ENCODE results near the gene ADIPOQ. TPM values are rescaled to one million over a fixed set of nuclear protein-coding genes. Genes with fewer than 3 reads are reported as not detected.
"Not testable (repeated sequence)": the region's sequence is repeated elsewhere in the genome, so short reads cannot be mapped to it uniquely, and the experiment has no call there.

ADIPOQ gene
- total RNA-seq, 4 donors from 2014 or later, result 1.6 to 13.4 (median 5.4) TPM

- DNase-seq, result no peak
- Histone ChIP-seq H3K27ac (no peak overlapping the region), H3K9me3 (no peaks in the 10 kb centered on the region), H3K4me1 (no peaks in the 10 kb centered on the region), H3K36me3 (no peaks in the 10 kb centered on the region), H3K4me3 (replicated peaks in 1 of 3) (no peak overlapping the region), H3K27me3 (no peaks in the 10 kb centered on the region)
- intact Hi-C loops (cut with DNase I), result no loop called here
- TF ChIP-seq POLR2A (IDR thresholded peaks at IDR 0.05) (no peak), CTCF (IDR thresholded peaks at IDR 0.05) (no peak)
- WGBS, 2 donors, result 89 to 100% methylated on average over 1 of the region's 1 CpG
Observed at GRCh38 chr3:186815435-186815834, 27.1 kb upstream of the ADIPOQ start.

- H3K27ac ChIP-seq, result no peak overlapping the region
- H3K36me3 ChIP-seq, result no peaks in the 10 kb centered on the region
- intact Hi-C loops (cut with DNase I), result no loop called here
- DNase-seq, result no peak
- H3K4me3 ChIP-seq (replicated peaks in 1 of 3), result no peak overlapping the region
- TF ChIP-seq POLR2A (IDR thresholded peaks at IDR 0.05) (no peak), CTCF (IDR thresholded peaks at IDR 0.05) (no peak)
- H3K4me1 ChIP-seq, result no peaks in the 10 kb centered on the region
- H3K9me3 ChIP-seq, result no peaks in the 10 kb centered on the region
- H3K27me3 ChIP-seq, result no peaks in the 10 kb centered on the region
- 92 to 97% methylated on average over 5 of the region's 5 CpGs for WGBS, 2 donors
Observed at GRCh38 chr3:186818516-186818915, 24.0 kb upstream of the ADIPOQ start.

GRCh38 chr3:186818956-186819355 is 23.6 kb upstream of the ADIPOQ start:
- H3K27ac ChIP-seq, result no peak overlapping the region
- no peaks in the 10 kb centered on the region for H3K4me1 ChIP-seq
- no peaks in the 10 kb centered on the region for H3K27me3 ChIP-seq
- no peak overlapping the region for H3K4me3 ChIP-seq (replicated peaks in 1 of 3)
- no peak for TF ChIP-seq POLR2A (IDR thresholded peaks at IDR 0.05)
- TF ChIP-seq CTCF (IDR thresholded peaks at IDR 0.05), result no peak
- no peak for DNase-seq
- 83 to 96% methylated on average over 1 of the region's 1 CpG for WGBS, 2 donors
- H3K36me3 ChIP-seq, result no peaks in the 10 kb centered on the region
- no peaks in the 10 kb centered on the region for H3K9me3 ChIP-seq
- intact Hi-C loops (cut with DNase I), result no loop called here

GRCh38 chr3:186821429-186822387 is 20.8 kb upstream of the ADIPOQ start:
- Histone ChIP-seq H3K4me1 (peaks cover 0 to 14% of the 10 kb centered on the region in 2 donors), H3K4me3 (replicated peaks in 1 of 3) (no peak overlapping the region), H3K36me3 (no peaks in the 10 kb centered on the region), H3K27ac (no peak overlapping the region), H3K9me3 (no peaks in the 10 kb centered on the region), H3K27me3 (peaks cover 19% of the 10 kb centered on the region)
- 44 to 50% methylated on average over 11 of the region's 11 CpGs for WGBS, 2 donors
- intact Hi-C loops (cut with DNase I), result loop anchor here (5.0 kb wide), 1 partner anchor 204 kb away; no protein-coding TSS in a partner anchor
- TF ChIP-seq POLR2A (IDR thresholded peaks at IDR 0.05) (no peak), CTCF (IDR thresholded peaks at IDR 0.05) (peak; percentile 29 to 72 (median 60))
- no peak for DNase-seq

- not testable (repeated sequence) for H3K36me3 ChIP-seq; H3K27ac ChIP-seq; H3K9me3 ChIP-seq; DNase-seq; H3K4me3 ChIP-seq (replicated peaks in 1 of 3)
- H3K4me1 ChIP-seq, result peaks cover 0 to 15% of the 10 kb centered on the region in 2 donors
- intact Hi-C loops (cut with DNase I), result loop anchor here (5.0 kb wide), 1 partner anchor 205 kb away; no protein-coding TSS in a partner anchor
- 67 to 80% methylated on average over 1 of the region's 1 CpG for WGBS, 2 donors
- peaks cover 19% of the 10 kb centered on the region for H3K27me3 ChIP-seq
Observed at GRCh38 chr3:186822388-186822759, 20.1 kb upstream of the ADIPOQ start.

Data from thyroid gland (tissue), 4 donors.